ENCODE results near the gene RCHY1.
"Not testable (repeated sequence)": the region's sequence is repeated elsewhere in the genome, so short reads cannot be mapped to it uniquely, and the experiment has no call there.

The RCHY1 gene

DNA sequence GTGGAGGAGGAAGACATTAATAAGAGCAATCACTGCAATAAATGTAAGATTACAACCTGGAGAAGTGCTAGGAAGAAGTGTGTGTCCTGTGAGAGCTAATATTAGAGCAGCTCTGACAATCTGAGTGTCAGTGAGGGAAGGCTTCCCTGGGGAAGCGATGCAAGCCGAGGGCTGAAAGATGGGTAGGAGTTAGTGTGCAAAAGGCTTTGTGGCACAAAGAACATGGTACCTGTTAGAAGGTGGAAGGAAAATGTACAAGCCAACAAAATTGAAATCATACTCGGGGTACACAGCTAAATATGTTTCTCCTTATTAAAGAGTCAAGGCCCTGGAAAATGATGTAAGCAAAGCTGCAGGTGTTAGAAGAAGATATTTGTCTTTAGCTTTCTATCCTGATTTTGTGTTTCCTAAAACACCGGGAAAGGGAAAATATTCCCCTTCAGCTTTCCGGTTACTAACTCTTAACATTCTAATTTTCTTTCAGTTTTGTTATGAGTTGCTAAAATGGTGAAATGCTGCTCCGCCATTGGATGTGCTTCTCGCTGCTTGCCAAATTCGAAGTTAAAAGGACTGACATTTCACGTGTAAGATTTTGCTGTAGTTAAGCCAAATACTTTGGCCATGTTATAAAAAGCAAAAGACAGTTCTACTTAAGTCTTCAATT, 878 bp upstream of the RCHY1 start:
- DNase-seq (ENCODE audit: low spot score): no peak

DNA sequence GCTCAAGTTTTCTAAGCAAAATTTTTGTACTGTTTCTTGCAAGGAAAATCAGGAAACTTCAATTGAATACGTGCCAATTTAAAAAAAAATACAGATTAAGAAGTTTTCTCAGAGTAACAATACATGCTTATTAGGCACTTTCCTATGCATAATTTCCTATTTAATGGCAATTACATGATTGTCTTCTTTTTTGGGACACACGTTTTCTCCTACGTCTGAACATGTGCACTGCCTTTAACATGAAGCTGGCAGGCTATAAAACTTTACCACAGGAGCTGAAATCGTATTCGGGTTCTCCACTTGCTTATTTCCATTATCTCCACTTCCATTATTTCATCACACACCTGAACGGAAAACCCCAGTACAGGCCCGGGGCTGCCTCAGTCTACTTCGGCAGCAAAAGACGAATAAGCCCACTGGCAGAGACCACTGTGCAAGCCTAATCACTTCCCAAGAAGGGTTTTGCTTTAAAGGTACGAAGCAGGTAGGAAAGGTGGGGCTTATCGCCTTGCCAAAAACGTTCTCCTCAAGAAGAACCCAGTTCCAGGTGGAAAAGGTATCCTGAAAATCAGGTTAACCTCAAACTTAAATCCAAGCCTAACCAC, 575 bp downstream of the RCHY1 start:
- DNase-seq (ENCODE audit: low spot score): no peak

DNA sequence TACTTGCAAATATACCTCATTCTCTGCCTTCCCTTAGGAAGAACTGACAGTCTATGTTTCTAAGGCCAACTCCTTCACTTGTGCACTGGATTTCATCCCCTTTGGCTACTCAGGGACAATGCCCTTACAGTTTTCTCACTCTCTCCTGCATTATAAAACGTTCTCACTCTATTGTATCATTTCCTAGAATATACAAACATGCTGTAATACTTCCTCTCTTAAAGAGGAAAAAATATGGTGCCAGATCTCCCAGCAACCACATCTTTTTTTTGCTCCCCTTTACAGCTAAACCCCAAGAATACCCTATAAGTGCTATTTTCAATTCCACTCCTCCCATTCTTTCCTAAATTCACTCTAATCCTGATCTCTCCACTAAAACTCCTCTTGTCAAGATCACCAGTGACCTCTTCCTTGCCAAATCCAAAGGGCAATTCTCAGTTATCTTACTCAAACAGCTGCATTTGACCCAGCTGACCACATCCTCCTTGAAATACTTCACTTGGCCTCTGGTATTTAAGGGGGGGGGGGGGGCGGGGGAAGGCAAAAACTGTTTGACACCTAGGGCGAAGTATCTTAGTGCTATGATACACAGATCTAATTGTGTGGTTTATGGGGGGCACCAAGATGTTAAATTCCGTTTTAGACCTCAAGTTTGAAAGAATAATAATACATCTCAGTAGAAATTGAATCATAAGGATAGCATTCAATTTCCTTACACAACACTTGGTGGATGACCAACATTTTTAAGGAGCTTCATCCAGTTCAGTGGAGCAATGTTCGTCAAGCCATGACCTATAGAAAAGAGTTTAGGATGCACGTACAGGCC, 1.6 kb downstream of the RCHY1 start:
- DNase-seq (ENCODE audit: low spot score): no peak

DNA sequence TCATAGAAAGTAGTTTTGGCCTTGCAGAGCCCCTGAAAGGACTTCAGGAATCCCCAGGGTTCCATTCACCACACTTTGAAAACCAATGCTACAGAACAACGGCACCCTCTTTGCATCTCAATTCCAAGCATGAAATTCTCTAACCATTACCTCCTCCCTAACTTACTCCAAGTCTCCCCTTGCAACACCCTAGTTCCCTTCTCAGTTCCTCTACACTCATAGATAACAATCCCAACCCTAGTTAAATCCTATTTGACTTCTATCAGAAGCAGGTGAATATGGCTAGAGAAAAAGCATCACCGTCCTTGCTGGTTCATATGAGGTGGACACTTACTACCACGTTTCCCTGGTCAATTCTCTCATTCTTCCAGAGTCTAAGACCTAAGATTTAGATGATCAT, 2.4 kb downstream of the RCHY1 start:
- DNase-seq (ENCODE audit: low spot score): no peak

DNA sequence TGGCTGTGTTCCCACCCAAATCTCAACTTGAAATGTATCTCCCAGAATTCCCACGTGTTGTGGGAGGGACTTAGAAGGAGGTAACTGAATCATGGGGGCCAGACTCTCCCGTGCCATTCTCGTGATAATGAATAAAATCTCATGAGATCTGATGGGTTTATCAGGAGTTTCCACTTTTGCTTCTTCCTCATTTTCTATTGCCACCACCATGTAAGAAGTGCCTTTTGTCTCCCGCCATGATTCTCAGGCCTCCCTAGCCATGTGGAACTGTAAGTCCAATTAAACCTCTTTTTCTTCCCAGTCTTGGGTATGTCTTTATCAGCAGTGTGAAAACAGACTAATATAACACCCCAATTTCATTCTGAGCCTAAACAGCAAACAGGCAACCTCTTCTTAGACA, 4.6 kb downstream of the RCHY1 start:
- not testable (repeated sequence) for DNase-seq (ENCODE audit: low spot score)

DNA sequence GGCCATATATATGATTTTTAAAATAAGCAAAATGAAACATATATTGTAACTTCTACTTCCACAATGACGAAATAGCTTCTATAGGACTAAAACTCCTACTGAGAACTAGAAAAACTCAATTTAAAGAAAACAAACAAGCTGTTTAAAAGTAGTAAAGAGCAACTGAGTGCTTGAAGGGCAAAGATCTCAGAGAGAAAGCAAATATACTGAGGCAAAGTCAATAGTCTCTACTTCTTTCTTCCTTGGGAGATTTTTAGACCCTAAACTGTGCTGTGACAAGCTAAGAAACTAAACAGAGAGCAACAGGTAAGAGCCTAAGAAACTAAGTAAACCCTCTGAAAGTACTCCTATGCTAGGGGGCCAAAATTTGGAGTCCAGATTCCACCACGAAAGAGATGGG, 8.6 kb downstream of the RCHY1 start:
- no peak for DNase-seq (ENCODE audit: low spot score)

DNA sequence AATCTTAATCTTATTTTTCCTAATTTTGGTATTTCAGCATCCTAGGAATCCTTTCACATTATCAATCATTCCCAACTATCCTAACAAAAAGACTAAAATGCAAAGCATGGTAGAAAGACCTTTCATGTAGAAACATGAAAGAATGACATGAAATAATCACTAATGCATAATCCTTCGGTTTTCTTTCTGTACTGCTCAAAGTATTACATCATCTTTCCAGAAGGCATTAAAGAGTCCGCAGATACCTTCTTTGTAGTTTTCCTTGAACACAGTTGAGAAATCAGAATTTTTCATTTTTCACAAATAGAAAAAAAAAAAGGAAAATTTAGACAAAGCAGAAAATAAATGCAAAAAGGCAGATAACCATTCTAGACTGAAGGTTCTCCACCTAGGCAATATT, 11.5 kb downstream of the RCHY1 start:
- DNase-seq (ENCODE audit: low spot score): no peak

DNA sequence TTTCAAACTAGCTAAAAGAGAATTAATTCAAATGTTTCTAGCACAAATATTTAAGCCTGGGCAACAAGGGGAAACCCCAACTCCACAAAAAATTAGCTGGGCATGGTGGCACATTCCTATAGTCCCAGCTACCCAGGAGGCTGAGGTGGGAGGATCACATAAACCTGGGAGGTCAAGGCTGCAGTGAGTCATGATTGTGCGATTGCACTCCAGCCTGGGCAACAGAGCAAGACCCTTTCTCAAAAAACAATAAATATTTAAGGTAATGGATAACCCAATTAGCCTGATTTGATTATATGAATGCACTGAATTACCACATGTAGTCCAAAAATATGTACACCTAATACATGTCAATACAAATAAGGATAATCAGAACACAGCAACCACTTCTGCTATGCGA, 14.3 kb downstream of the RCHY1 start:
- no peak for DNase-seq (ENCODE audit: low spot score)

DNA sequence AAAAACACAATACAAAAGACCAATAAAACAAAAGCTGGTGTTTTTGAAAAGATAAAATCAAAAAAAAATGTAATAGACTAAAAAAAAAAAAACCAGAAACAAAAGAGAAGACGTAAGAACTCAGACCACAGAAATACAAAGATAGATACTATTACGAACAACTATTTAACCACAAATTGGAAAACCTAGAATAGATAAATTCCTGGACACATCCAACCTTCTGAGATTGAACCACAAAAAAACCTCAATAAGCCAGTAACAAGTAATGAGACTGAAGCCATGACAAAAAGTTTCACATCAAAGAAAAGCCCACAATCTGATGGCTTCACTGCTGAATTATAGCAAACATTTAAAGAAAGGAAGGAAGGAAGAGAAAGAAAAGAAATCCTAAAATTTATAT, 16.2 kb downstream of the RCHY1 start:
- DNase-seq (ENCODE audit: low spot score): no peak

DNA sequence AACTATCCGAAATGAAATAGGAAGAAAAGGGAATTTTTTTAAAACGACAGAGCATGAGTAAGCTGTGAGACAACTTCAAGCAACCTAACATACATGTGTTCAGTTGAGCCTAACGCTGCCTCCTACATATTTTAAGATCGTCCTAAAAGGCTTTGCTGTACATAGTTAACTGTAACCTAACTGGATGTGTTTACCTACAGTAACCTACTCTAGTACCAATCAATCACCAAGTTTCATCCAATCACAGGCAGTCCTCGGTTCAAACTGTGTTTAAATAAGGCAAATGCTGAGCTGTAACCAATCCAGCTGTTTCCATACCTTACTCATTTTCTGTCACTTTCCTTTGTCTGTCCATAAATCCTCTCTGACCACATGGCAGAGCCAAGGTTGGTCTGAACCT, 17.1 kb downstream of the RCHY1 start:
- no peak for DNase-seq (ENCODE audit: low spot score)

DNA sequence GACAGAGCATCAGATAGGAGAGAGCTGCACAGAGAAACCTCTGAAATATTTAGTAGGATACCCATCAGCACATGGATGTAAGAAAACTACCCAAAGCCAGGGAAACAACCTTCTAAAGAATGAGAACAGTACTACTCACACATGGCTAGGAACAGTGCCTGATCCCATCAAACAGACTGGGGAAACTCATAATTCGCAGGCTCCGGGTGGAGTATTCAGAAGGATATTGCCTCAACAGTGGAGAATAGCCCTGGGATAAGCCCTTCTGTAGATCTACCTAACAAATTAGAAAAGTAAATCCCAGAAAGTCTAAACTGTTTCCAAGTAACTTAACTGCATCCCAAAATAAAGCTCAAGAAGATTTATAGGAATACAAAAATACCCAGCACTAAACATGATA, 17.8 kb downstream of the RCHY1 start:
- DNase-seq (ENCODE audit: low spot score): no peak

DNA sequence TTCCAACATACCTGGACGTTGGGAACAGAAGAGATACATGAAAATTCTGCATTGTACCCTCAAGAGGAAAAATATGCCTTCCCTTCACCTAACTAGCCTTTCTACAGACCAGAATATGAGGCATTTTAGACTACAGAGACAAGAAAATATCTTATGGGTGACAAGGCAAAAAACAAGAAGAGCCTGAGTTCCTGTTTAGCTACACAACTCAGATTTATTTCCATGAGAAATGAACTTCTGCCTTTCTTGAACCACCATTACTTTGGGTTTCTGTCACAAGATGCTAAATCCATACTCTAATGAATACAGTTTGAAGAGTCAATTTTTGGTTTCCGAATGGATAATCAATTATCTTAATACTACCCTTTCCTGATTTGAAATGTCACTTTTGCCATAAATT, 18.7 kb downstream of the RCHY1 start:
- no peak for DNase-seq (ENCODE audit: low spot score)

DNA sequence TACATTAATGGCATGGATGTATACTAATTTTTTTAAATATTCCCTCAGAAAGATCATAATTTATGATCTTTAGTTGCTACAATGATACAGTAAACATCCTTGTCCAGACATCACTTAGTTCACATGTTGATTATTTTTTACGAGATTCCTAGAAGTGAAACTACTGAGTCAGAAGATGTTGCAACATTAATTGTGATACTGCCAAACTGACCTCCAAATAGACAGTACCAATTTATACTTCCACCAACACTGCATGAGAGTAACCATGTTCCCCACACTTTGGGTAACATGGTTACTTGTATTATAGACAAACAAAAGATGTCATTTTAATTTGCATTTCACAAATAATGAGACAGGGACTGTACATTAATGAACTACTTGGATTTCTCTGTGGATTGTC, 19.6 kb downstream of the RCHY1 start:
- no peak for DNase-seq (ENCODE audit: low spot score)

DNA sequence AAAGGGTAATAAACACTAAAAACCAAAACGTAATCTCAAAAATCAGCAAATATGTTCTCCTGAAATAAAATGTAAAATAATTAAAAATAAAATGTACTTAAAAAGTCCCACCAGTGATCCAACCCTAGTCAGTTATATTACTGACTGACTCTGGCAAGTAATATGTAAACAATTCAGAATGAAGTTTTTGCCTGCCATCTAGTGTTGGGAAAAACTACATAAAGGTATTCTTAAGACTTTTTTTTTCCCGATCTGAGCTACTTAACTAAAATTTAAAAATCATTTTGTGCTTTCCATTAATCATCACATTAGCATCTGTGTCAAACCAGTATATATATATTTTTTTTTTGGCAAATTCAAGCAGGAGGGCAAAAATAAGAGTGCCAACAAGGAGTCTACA, 24.0 kb downstream of the RCHY1 start:
- no peak for DNase-seq (ENCODE audit: low spot score)

DNA sequence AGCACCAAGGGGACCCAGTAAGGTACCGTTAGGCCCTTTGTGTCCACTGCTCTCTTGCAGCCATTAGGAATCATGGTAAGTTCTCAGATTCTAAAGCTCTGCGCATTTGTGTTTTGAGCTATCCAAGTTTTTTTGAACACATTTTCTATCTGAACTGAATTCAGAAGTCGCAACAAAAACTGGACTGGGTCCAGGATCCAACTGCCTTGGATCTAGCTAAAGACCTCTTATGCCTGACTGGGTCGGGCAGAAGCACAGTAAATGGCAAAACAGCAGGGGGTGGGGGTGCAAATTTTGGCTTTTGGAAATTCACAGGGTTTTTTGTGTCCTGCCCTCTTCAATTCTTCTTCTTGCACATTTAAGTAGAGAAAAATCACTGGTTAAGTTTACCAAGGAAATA, 30.0 kb downstream of the RCHY1 start:
- DNase-seq (ENCODE audit: low spot score): no peak

DNA sequence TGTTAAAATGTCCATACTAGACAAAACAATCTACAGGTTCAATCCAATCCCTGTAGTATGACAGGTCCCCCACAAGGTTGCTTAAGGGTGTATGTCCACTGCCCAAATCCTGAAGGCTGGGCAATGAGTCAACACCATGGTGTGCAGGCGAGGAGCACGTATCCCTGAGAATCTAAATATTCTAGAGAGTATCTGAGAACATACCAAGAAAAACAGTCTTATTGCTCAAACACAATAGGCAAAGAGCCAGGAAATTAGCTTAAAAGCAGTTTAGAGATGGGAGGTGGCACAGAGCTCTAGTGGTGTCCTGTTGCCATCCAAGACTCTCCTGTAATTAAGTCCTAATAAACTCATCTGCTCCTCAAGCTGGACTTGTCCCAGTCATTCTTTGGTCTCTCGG, 37.0 kb downstream of the RCHY1 start:
- no peak for DNase-seq (ENCODE audit: low spot score)

DNA sequence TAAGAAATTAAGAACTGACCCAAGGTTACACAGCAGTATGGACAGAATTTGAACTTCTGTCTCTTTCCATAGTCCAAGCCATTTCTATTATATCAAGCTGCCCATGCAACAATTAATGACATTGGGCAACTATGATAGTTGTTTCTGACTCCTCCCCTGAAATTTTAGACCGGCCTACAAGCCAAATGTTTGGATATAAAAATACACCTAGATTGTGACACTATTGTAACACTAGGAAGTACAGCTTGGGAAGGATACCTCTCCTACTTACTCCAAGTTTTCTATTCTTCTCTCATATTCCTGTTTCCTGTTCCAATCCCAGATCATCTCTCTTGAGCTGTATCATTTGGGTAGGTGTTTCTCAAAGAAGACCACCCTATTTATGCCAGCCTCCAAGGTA, 43.5 kb downstream of the RCHY1 start:
- no peak for DNase-seq (ENCODE audit: low spot score)

DNA sequence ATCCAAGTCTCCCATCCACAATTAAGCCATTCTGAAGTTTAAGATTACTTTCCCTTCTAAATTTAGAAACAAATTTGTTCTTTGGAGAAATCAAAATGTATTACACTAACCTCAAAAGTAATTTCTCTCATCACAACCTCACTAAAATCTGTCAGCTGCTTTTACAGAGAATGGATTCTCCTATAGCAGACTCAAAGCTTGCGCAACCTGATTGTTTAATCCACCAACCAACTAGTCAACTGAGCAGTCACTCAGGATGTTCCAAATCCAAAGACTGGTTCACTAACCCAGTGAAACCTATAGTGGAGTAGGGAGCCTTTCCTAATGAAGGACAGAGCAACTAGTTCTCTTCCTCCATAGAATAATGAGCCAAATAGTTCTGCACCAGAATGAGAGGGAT, 44.3 kb downstream of the RCHY1 start:
- DNase-seq (ENCODE audit: low spot score): no peak

DNA sequence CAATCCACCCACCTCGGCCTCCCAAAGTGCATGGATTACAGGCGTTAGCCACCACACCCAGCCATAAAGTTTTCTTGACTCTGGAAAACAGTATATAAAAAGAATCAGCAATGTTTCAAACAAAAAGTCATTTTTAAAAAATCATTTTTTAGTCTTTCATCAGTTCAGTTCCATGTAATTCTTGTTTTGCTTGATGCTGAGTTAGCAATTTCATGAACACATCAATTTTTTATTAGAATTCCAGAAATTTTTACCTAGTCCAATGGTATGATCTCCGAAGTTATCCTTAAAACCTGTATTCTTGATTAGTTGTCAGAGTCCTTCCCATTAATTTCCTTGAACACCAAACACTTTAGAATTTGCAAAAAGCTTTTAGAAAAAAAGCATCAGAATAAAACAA, 56.8 kb downstream of the RCHY1 start:
- DNase-seq (ENCODE audit: low spot score): no peak

DNA sequence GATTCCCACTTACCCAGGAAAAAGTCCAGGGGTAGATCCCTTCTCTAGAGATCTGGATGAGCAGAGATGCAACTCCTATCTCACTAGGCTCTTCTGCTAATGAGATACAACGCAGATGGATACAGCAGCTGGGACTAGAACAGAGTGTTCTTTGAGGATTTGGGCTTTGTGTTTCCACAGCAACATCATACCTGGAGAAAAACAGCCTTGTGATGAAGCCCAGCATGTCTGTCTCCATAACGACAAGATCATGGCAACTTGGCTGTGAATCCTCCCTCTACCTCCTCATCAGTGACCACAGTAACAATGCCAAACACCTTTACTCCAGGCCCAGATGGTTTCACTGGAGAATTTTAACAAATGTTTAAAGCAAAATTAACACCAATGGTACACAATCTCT, 80.1 kb downstream of the RCHY1 start:
- DNase-seq (ENCODE audit: low spot score): no peak

DNA sequence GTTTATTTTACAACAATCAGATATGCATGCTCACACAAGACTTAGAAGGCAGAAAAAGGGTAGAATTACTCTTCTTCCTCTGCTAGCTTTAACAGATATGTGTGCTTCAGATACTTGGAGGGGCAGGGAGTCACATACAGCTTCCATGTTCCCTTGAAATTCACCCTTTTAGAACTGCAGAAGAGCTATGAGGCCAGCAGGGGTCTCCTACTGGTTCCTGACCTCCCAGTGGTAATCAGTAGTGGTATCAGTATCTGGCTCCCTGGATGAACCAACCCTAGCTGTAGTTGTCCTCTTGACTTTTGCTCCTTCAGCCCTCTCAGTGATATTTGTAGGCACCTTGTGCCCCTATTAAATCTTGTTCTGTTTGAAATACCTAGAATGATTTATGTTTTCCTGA, 81.5 kb downstream of the RCHY1 start:
- no peak for DNase-seq (ENCODE audit: low spot score)

DNA sequence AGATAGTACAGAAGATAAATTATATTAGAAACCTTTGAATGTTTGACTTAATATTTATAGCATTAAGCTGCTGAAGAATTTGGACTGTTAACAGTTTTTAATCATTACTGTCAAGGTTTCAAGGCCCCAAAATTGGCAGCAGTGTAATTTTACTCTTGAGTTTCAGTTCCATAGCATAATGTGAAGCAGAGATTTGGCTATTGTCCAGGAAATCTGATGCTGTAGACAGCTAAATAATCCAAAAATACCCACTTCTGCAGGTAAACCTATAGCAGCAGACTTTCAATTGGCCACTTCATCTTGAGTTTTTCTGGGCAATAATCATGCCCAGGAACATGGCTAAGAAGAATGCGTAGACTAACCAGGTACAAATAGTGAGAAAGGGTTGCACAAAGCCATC, 85.0 kb downstream of the RCHY1 start:
- DNase-seq (ENCODE audit: low spot score): no peak
